Activated CD8-positive, alpha-beta memory T cell treated with anti-CD3 and anti-CD28 coated beads for 4 hours (primary cell): ENCODE data around the gene ATP6AP1.
"Not testable (repeated sequence)": the region's sequence is repeated elsewhere in the genome, so short reads cannot be mapped to it uniquely, and the experiment has no call there.

Source experiments
- DNase-seq, 2 donors: peaks; one replicate each; pipeline ENCODE4 v3.0.0-alpha.2; 2020; ENCODE audit warnings: low read depth in 2 of 2

Gene ATP6AP1

DNA sequence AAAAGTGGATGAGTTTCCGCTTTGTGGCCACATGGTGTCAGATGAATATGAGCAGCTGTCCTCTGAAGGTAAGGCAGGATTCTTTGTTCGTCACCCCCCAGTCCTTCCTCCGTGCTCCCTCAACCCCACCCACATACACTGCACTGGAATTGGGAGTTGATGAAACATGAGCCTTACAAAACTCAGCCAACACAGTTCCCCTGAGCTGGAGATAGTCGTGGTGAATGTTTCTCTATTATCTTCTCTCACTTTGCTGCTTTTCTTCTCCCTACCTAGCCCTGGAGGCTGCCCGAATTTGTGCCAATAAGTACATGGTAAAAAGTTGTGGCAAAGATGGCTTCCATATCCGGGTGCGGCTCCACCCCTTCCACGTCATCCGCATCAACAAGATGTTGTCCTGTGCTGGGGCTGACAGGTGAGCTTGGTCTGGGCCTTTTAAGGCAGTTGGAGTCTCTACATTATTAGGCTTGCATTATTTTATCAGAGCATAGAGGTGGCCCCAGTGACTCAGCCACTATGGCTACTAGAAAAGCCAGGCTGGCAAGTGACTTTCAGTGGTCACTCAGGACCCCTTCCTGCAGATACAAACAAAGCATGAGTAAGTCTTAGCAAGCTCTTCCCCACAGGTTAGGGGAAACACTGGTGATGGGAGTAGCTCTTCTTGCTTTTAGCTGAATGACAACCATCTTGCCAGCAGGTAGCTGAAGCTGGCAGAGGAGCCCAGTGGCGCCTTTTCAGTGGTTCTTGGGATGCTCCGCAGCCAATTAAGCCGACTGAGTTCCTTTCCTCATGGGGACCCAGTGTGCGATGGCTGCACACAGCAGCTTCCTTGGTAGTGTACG is 28.7 kb upstream of the ATP6AP1 start:
- DNase-seq = no peak

DNA sequence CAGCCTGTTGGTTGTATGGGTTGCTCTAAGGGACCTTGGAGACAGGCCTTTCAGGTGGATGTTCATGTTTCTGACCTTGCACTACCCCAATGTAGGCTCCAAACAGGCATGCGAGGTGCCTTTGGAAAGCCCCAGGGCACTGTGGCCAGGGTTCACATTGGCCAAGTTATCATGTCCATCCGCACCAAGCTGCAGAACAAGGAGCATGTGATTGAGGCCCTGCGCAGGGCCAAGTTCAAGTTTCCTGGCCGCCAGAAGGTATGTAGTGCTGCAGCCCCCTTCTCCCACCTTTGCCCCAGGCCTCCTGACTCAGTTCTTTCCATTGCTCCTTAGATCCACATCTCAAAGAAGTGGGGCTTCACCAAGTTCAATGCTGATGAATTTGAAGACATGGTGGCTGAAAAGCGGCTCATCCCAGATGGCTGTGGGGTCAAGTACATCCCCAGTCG is 28.1 kb upstream of the ATP6AP1 start:
- not testable (repeated sequence) for DNase-seq

DNA sequence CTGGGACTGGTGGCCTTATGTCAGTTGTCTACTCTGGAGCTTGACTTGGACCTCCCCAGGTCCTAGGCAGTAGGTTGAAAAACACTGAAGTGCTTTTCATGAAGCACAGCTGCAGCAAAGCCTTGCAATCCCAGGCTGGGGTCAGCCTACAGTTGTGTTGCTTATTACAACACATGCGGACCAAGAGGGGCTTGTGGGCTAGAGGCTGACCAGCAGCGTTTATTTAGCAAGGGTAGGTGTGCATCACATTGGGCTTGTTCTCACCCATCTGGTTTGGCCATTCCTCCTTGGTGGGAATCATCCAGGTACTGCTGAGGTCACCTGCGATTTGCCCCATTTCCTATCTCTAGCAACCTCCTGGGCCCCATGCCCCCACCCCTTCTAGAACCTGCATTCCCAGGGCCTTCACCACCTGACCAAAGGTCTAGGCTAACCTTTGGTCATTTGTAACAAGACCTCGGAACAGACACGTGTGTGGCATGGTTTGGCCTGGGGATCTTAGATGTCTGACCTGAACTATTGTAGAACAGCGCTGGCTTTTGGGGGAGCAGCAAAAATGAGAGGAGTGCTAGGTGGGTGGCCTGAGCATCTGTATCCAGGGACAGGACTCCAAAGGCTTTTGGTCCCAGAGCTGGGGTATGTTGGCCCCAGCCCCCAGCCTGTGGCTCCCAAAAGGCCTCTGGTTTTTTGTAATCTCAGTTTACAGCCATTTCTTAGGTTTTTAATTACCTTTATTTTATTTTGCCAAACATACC is 27.3 kb upstream of the ATP6AP1 start:
- DNase-seq = no peak

DNA sequence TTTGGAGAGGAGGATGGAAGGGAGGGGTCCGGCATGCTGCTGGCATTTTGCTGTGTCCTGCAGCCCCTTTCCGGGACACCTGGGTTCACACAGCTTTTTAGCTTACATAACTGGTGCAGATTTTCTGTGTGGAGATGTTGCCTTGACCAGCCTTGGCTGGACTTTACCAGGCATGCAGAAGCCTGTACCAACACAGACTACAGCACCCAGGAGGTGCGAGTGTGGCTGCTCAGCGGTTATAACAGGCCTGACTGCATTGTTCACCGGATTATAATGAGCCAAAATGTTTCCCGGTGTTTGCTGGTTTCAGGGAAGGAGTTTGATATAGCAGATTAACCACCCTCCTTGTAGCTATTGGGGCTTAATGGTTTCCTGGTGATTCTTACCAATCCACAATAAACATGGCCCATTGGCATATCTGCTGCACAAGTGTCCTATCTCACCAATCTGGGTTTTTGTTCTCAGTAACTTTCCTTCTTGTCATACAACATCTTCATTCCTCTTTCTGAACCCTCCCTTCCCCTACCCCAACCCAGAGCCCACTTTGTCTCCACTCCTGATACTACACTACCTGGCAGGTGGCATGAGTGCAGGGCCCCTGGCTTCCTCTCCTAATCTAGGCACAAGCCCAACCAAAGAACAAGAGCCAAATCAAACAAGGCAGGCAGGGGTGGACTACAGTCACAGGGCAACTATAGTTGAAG is 26.4 kb upstream of the ATP6AP1 start:
- no peak for DNase-seq

DNA sequence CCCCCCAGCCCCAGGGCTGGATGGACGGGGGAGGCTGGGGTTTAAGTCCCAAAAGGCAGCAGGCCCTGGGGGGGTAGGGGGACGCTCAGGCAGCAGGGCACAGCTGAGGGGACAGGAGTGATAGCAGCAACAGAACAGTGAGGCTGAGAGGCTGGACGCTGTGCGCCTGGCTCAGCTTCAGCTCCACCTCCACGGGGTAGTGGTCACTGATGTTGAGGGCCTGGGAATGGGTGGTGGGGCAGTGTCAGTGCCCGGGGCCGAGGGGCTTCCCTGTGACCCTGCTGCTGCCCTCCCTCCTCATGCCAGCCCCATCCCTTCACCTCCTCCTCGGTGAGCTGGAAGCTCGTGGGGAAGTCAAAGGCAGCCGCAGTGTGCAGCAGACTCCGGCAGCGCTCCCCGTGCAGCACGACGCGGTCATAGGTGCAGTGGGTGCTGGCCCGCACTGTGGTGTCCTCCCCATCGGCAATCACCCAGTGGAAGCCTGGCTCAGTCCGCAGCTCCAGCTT is 25.8 kb upstream of the ATP6AP1 start:
- no peak for DNase-seq

DNA sequence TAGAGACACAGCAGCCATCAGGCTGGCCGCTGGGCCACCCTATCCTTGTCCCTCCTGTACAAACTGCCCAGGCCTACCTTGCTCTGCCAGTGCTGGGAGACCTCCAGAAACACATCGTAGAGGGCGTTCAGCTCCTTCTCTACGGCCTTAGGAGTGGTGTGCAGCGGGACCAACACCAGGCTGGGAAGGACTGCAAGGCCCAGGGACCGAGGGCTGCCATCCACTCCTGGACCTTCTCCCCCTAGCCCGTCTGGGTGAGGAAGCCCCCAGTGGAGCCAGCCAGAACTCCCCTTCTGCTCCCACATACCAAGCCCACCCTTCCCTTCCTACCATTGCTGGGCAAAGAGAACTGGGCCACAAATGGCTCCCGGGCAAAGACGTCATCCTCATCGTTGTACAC is 25.3 kb upstream of the ATP6AP1 start:
- no peak for DNase-seq

DNA sequence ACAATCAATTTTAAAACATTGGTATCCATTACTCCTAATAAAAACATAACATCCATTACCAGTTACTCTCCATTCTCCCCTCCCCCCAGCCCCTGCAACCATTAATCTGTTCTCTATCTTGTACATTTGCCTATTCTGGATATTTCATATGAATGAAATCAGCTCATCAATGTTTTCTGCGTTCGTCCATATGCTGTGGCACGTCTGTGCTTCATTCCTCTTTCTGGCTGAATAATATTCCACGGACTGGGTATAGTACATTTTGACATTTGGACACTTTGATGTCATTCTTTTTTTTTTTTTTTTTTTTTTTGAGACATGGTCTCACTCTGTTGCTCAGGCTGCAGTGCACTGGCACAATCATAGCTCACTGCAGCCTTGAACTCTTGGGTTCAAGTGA is 24.6 kb upstream of the ATP6AP1 start:
- no peak for DNase-seq

DNA sequence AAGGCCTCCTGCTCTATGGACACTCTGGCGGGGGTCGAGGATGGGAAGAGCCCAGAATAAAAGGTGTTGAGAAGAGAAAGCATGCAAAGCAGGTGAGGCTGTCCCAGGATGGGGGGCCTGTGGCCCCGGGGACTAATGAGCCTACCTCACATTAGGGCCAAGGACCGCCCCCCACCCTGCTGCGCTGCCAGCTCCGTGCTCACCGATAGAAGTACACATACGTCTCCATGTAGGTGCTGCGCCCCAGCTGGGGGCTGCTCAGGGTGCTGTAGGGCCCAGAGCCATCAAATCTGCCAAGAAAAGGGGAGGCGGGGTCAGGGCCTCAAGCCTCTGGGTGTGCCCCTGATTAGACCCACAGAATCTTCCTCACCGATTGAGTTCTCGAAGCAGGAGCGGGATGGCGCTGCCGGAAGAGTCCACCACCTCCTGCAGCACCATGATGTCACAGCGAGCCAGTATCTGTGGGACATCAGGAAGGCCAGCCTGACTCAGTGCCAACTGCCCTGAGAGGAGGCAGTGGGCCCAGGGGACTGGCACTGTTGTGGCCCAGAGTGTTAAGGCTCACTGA is 23.8 kb upstream of the ATP6AP1 start:
- DNase-seq = no peak

DNA sequence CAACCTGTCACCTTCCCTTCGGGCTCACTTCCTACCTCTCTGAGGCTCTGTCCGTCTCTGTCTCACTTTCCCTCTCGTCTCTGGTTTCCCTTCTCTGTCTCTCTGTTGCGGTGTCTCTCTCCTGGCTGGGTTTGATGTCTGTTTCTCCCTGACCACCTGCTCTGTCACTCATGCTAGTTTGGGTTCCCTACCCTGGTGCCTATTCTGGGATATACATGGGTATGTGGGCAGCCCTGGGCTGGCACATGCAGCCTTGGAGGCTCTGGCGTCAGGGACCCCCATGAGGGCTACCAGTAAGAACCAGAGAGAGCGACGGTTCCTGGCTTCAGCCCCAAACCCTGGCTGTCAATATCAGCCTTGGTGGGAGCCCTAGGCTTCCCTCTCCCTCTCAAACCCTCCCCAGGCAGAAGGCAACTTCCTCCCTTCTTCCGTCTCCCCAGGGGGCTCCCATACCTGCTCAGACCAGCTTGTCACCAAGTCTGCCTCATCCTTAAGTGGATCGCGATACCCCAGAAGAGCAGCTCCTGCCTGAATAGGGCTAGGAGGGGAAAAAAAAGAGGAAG is 19.7 kb upstream of the ATP6AP1 start:
- DNase-seq = no peak

DNA sequence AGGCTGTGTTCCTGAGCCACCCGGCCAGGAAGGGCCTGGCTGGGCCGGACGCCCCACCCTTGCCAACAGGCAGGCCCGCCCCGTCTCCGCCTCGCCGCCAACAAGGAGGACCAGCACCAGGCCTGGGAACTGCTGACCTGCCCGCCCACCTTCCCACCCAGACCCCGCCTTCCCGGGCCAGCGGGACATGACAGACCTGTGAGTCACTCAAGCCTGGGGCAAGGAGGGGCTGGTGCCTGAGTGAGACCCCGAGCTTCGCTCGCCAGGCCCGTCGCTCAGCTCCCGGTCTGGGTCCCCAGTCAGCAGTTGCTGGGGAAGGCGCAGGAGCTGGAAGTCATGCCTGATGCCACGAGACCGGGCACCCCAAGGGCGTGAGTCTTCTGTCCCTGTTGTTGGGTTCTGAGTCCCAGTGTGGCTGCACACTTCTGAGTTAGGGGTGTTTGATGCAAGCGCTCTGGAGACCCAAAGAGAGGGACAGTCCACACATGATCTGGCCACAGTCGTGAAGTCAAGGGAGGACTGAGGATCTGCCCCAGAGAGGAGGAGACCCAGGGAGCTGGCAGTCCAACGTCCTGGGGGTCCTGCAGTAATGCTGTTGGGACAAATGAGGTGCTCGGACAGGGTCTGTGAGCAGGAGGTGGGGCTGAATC is 19.1 kb upstream of the ATP6AP1 start, which contains the start of gene DNASE1L1:
DNASE1L1 (minus strand) TSS at position 33 of the 650 bp plus-strand sequence. CDS start 3,686 bp downstream, outside the sequence.
- no peak for DNase-seq

DNA sequence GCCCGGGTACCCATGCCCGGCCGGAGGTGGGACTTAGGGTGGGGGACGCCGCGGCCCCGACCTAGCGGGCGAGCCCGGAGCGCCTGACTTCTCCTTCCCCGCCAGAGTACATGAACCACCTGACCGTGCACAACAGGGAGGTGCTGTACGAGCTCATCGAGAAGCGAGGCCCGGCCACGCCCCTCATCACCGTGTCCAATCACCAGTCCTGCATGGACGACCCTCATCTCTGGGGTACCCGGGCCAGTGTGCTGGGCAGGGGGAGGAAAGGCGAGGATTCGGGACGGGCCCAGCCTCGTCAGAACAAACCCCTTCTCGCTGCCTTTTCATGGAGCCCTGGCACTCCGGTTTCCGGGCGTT is 16.5 kb upstream of the ATP6AP1 start:
- DNase-seq = no peak

DNA sequence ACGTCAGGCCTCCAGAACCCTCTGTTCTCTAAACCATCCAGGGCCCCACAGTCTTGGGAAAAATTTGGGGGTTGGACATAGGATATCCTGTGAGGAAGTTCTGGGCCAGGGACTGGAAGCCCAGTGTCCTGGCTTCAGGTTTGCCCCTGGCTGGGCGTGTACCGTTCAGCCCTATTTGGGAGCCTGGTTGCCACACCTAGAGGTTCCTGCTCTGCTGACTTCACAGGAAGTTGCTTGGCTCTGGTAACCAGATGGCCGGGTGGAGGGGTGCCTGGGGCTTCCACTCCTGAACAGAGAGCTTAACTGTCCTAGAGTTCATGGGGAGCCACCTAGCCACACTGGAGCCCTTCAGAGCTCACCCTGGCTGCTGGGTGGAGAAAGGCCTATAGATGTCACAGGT is 16.0 kb upstream of the ATP6AP1 start:
- no peak for DNase-seq

DNA sequence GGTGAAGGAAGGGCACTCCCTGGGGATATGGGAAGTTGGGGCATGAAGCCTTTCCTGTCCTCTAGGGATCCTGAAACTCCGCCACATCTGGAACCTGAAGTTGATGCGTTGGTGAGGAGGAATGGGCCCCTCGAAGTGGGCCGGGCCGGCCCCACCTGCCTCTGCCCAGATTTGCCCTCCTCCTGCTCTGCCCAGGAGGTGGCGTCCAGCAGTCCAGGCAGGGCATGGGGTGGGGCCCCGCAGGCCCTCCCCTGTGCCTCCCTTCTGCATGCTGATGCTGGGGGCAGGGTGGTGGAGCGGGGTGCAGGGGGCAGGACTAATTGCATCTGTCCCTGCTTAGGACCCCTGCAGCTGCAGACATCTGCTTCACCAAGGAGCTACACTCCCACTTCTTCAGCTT is 15.3 kb upstream of the ATP6AP1 start:
- DNase-seq = no peak

DNA sequence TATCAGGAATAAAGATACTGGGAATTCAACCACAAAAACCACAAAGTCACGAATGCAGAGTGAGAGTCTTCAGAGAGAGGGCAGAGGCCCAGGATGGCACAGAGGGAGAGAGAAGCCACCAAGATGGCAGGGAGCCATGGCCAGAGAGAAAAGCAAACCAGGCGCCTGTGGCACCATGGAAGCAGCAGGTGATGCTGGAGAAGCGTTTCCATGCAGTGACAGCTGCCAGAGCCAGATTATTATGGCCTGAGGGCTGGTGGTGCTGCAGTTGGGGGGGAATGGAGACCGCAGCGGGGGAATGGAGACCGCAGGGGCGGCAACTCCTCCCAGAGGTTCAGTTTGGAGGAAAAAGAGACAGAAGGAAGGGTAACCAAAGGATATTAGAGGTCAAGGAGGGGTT is 11.3 kb upstream of the ATP6AP1 start:
- no peak for DNase-seq

DNA sequence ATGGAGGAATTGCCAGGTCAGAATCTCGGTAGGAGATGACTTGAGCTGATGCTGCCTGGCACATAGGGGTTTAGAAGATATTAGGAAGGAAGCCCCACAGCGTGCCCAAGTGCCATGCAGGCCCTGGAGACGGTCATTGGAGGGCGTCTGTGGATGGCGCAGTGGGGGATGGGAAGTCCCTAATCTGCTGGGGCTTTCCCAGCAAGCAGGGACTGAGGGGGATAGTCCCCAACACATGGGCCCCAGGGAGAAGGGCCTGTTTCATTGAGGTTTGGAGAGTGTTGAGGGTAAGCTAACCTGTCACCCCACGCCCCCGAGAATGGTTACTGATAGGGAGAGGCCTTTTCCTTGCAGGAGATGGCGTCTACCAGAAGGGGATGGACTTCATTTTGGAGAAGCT is 9.3 kb upstream of the ATP6AP1 start:
- no peak for DNase-seq

DNA sequence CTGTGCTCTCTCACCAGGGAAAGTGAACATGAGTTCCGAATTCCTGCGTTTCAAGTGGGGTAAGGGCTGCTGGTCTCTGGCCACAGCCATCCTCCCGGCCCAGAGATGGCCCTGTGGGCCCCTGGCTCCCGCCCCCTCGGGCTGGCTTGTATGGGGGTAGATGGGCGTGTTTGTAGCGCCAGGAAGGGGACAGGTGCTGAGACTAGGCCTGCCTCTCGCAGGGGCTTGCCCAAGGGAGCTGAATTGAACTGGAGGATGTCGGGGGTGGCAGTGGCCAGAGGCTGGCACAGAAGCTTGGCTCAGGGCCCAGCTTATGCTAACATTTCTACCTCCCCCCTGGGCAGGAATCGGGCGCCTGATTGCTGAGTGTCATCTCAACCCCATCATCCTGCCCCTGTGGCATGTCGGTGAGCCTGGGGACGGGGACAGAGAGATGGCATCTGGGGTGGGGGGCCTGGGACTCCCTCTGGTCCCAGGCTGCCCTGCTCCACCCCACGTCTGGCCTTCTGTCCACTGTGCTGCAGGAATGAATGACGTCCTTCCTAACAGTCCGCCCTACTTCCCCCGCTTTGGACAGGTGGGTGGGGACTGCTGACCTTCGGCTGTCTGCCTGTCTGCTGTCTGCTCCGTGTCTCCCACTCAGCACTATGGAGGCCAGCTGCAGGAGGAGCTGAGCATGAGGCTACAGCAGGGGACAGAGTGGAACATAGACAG is 8.6 kb upstream of the ATP6AP1 start:
- DNase-seq = no peak

DNA sequence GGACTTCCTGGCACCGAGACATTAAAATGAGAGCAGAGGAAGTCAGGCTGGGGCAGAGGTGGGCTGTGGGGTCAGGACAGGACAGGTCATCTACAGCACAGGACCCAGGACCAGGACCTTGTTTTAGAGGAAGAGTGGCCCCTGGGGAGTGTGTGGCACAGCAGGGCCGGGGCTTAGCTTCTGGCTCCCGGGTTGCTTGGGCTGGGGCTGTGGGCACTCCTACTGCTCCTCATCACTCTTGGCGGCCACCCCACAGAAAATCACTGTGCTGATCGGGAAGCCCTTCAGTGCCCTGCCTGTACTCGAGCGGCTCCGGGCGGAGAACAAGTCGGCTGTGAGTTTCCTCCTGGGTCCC is 8.1 kb upstream of the ATP6AP1 start:
- no peak for DNase-seq

DNA sequence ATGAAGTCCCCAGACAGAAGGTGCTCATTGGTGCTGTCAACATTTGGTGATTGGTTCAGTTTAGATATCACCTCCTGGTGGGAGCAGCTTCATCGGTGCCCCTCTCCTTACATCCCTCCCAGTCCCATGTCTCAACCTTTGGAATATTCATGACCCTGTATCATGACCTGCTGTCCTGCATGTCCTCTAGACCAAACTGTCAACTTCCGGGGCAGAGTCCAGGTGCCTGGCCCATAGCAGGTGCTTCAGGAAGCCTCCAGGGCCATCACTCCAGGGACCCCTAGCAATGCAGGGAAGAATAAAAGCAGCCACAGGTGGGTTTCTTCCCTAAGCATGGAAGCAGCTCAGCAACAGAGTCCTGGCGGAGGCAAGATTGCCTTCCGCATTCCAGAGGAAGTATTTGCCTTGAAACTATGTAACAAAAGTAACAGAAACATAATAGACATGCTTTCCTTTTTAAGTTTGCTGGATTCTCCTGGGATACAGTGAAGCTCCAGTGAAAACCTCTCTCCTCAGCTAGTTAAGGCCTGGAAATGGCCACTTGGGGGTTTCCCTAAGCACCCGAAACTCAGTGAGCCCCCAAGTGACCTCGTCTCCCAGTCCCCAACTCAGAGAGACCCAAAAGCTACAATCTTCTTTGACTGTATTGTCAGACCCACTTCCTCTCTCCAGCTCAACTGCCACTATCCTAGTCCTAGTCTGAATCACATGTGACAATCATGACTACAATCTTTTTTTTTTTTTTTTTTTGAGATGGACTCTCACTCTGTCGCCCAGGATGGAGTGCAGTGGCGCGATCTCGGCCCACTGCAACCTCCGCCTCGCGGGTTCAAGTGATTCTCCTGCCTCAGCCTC is 1.3 kb upstream of the ATP6AP1 start:
- no peak for DNase-seq

DNA sequence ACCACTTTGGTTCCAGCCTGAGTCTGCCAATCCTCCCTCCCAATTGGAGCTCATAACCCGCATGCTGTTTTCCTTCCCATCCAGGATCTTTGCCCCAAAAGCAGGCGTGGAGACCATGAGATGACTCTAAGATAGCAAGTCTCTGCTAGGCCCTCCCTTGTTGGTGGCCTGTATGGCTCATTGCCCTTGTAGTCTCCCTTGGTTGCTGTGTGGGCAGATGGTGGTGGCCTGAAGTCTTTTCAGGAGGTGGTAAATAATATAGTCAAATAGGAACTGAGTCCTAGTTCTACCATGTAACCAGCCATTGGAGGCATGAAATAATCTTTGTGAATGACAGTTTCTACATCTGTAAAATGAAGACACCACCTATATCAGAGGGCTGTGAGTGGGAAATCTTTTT is 1.2 kb downstream of the ATP6AP1 start:
- DNase-seq = no peak

DNA sequence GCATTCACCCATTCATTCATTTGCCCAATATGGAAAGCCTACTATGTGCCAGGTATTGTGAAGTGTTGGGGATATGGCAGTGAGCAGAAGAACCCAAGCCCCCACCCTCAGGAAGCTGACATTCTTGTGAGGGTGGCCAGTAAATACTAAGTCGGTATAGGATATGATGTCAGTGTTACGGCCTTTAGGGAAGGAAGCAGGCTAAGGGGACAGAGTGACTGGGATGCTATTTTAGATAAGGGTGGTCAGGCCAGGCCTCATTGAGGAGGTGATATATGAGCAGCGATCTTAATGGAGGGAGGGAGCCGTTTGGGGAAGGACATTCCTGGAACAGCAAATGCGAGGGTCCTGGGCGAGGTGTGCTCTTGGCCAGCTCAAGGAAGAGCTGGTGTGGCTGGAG is 2.0 kb downstream of the ATP6AP1 start:
- DNase-seq = no peak
